NCI-H345 (cell line): ENCODE results near the gene MYL11.

Experiments used
- DNase-seq: peaks from one replicate; lab custom pipeline; 2025; lab: John Stamatoyannopoulos, UW

The MYL11 gene

GRCh38 chr16:30421010-30421409 is 46.4 kb downstream of the MYL11 start:
- no peak for DNase-seq
